Measurements from ENCODE around the gene INTS6.

Gene INTS6

GRCh38 chr13:51331354-51331861 is 121.4 kb downstream of the INTS6 start:
- DNase-seq (ENCODE audit: low spot score) = no peak
- no peak for TF ChIP-seq CTCF (conservative IDR thresholded peaks at IDR 0.05; ENCODE audit: low read depth)
- no peak overlapping the region for H3K27ac ChIP-seq
- ChIA-PET CTCF (interaction anchor here (0.7 kb wide), 1 partner anchor 14 kb away, joined by 4 read pairs; no protein-coding TSS in a partner anchor), POLR2A (ENCODE audit: low non-redundant PET) (no interaction called here)

GRCh38 chr13:51330791-51331190 is 122.0 kb downstream of the INTS6 start:
- ChIA-PET POLR2A (ENCODE audit: low non-redundant PET) (no interaction called here), CTCF (interaction anchor here (0.6 to 0.7 kb wide), 2 partner anchors 13 to 522 kb away, joined by 4 read pairs; no protein-coding TSS in a partner anchor)
- H3K27ac ChIP-seq = no peak overlapping the region
- no peak for TF ChIP-seq CTCF (conservative IDR thresholded peaks at IDR 0.05; ENCODE audit: low read depth)
- no peak for DNase-seq (ENCODE audit: low spot score)

- no peak for DNase-seq (ENCODE audit: low spot score)
- ChIA-PET CTCF (interaction anchor here (1.1 kb wide), 1 partner anchor 18 kb away, joined by 3 read pairs; no protein-coding TSS in a partner anchor), POLR2A (ENCODE audit: low non-redundant PET) (no interaction called here)
- TF ChIP-seq CTCF (conservative IDR thresholded peaks at IDR 0.05; ENCODE audit: low read depth) = no peak
- no peak overlapping the region for H3K27ac ChIP-seq
Measured at GRCh38 chr13:51329606-51330005, 123.2 kb downstream of the INTS6 start.

- POLR2A ChIA-PET (ENCODE audit: low non-redundant PET) = no interaction called here
- no peak for DNase-seq (ENCODE audit: low spot score)
- CTCF ChIA-PET = no interaction called here
- no peak for TF ChIP-seq CTCF (conservative IDR thresholded peaks at IDR 0.05; ENCODE audit: low read depth)
- H3K27ac ChIP-seq = no peak overlapping the region
Measured at GRCh38 chr13:51328488-51328887, 124.3 kb downstream of the INTS6 start.

- POLR2A ChIA-PET (ENCODE audit: low non-redundant PET) = no interaction called here
- no peak for DNase-seq (ENCODE audit: low spot score)
- CTCF ChIA-PET = no interaction called here
- no peak for TF ChIP-seq CTCF (conservative IDR thresholded peaks at IDR 0.05; ENCODE audit: low read depth)
- H3K27ac ChIP-seq = no peak overlapping the region
Measured at GRCh38 chr13:51327961-51328360, 124.9 kb downstream of the INTS6 start.

- DNase-seq (ENCODE audit: low spot score) = no peak
- POLR2A ChIA-PET (ENCODE audit: low non-redundant PET) = no interaction called here
- H3K27ac ChIP-seq = no peak overlapping the region
- CTCF ChIA-PET = interaction anchor here (0.6 kb wide), 1 partner anchor 347 kb away, joined by 4 read pairs; no protein-coding TSS in a partner anchor
- TF ChIP-seq CTCF (conservative IDR thresholded peaks at IDR 0.05; ENCODE audit: low read depth) = no peak
Measured at GRCh38 chr13:51326777-51327176, 126.1 kb downstream of the INTS6 start.

Data from RWPE1 (cell line).